Endothelial cell of coronary artery (primary cell): ENCODE measurements around the gene LCE1E. TPM values are rescaled to one million over a fixed set of nuclear protein-coding genes. Genes with fewer than 3 reads are reported as not detected.

Experiments used
- total RNA-seq: library from RNA; depleted of rRNA; stranded (reverse); fragments of >200 nt; gene quantifications from 2 replicates; pipeline ENCODE4 v1.2.3, GENCODE V29; 2014

The LCE1E gene, protein sequence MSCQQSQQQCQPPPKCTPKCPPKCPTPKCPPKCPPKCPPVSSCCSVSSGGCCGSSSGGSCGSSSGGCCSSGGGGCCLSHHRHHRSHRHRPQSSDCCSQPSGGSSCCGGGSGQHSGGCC
- not detected in 2 replicates for total RNA-seq

DNA sequence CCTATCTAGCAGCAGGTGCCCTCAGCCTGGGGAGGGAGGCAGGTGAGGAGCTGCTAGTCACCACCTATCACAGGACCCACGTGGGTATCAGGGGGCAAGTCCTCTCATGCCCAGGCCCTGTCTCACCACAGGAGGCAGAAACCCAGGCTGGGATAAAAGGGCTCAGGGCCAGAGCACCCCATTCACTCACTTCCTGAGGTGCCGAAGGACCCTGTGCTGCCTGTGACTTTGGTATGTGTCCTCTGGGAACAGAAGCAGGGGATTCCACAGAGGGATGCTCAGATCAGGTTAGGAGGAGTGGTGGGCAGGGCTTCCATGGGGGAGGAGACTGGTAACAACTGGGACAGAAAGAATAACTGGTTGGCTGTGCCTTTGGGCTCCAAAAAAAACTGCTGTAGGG, at the start of gene LCE1E:
LCE1E (plus strand) TSS at position 181 of the 400 bp plus-strand sequence. CDS start 1,043 bp downstream, outside the sequence.

DNA sequence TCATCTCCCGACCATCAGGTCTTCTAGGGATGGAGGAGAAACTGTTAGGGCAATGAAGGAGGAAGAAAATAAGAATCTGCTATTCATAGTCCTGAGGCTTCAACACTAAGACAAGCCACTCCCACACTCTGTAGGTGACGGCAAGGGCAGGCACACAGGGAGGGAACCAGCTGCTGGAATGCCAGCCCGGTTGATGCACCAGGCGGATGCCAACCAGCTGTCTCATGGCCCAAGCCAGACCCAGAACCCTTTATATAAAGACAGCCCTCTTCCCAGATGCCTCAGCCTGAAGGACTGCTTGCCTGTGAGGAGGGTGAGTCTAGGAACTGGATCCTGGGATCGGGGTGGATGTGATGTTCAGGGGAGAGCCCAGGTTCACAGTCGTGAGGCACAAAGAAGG, 28.3 kb upstream of the LCE1E start, which contains the start of gene KPRP:
KPRP (plus strand) TSS at position 279 of the 400 bp plus-strand sequence. CDS start 1,564 bp downstream, outside the sequence.

DNA sequence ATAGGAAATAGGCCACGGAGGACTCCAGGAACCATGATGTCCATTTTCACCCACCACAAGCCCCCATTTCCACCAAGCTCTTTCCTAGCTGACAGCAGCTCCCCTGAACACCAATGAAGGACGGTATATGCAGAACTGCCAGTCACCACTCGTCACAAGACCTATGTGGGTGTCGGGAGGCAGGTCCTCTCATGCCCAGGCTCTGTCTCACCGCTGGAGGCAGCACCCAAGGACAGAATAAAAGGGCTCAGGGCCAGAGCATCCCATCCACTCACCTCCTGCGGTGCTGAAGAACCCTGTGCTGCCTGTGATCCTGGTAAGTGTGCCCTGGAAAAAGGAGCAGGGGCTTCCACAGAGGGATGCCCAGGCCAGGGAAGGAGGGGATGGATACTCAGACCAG, 11.2 kb upstream of the LCE1E start, which contains the start of gene LCE1F:
LCE1F (plus strand) TSS at position 266 of the 400 bp plus-strand sequence. CDS start 1,232 bp downstream, outside the sequence.

DNA sequence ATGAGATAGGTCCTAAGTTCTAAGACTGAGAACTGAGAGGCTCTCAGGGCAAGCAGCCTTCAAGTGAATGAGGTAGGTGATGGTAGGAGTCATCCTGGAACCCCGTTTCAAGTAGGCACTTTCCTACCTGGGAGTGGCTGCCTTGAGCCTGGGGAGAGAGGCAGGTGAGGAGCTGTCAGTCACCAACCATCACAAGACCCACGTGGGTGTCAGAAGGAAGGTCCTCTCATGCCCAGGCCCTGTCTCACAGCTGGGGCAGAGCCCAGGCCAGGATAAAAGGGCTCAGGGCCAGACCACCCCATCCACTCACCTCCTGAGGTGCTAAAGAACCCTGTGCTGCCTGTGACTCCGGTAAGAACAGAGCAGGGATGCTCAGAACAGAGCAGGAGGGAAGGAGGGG, 10.4 kb downstream of the LCE1E start, which contains the start of gene LCE1D:
LCE1D (plus strand) TSS at position 301 of the 400 bp plus-strand sequence. CDS start 1,074 bp downstream, outside the sequence.

DNA sequence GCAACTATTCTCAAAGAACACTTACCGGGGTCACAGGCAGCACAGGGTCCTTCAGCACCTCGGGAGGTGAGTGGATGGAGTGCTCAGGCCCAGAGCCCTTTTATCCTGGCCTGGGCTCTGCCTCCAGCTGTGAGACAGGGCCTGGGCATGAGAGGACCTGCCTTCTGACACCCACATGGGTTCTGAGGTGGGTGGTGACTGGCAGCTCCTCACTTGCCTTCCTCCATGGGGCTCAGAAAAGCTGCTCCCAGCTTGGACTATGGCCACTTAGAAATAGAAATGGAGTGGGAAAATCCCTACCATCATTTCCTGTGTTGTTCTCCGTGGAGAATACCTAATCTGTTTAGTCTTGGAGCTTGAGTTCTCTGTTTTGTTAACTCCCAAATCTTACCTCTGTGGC, 20.5 kb downstream of the LCE1E start, which contains the start of gene LCE1C:
LCE1C (minus strand) TSS at position 76 of the 400 bp plus-strand sequence. CDS start 1,173 bp downstream, outside the sequence.

DNA sequence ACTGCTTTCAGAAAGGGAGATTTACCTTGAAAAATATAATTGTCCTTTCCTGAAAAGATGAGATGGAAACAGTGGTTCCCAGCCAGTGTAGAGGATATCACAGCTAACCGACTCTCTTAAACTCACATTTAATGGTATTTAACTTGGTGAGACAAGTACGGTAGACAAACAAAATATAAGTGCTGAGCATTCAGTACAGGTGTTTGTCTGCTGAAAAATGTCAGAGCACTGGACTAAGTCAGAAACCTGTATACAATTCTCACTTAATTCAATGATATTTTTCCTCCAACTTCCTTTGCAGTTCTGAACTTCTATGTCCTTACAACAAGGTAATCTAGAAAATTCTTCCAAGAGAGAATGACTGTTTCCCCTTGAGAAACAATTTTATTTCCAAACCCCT, 25.6 kb downstream of the LCE1E start, which contains the start of gene LCE1B:
LCE1B (plus strand) TSS at position 301 of the 400 bp plus-strand sequence. CDS start 476 bp downstream, outside the sequence.

DNA sequence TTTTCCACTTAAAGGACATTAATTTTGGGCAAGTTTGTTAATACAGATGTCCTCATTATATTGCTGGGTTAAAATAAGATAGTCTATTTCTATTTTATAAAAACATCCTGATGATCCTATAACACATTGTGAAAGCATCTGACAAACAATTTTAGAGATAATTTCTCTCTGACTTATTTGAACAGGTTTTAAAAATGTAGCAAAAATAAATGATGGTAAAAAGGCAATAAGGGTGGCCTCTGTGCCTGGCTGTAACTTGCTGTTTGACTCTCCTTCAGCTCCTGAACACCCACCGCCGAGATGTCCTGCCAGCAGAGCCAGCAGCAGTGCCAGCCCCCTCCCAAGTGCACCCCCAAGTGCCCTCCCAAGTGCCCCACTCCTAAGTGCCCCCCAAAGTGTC, 41.1 kb downstream of the LCE1E start, which contains the start of gene LCE1A:
LCE1A (plus strand) TSS at position 301 of the 400 bp plus-strand sequence; CDS start at position 301, 0 bp downstream.

Other genes with a start within 250 kb of the LCE1E start
- gene LCE3E, start 219.5 kb upstream of the LCE1E start, total RNA-seq, result not detected in 2 replicates
- not detected in 2 replicates for gene LCE3D, start 205.7 kb upstream of the LCE1E start, total RNA-seq
- not detected in 2 replicates for gene LCE3C, start 186.0 kb upstream of the LCE1E start, total RNA-seq
- gene LCE3B, start 172.4 kb upstream of the LCE1E start, total RNA-seq, result not detected in 2 replicates
- not detected in 2 replicates for gene LCE3A, start 163.2 kb upstream of the LCE1E start, total RNA-seq
- not detected in 2 replicates for gene LCE2D, start 122.9 kb upstream of the LCE1E start, total RNA-seq
- gene LCE2C, start 111.0 kb upstream of the LCE1E start, total RNA-seq, result not detected in 2 replicates
- gene LCE2B, start 100.1 kb upstream of the LCE1E start, total RNA-seq, result not detected in 2 replicates
- not detected in 2 replicates for gene LCE2A, start 87.9 kb upstream of the LCE1E start, total RNA-seq
- not detected in 2 replicates for gene LCE4A, start 78.1 kb upstream of the LCE1E start, total RNA-seq
- not detected in 2 replicates for gene KPRP, start 28.2 kb upstream of the LCE1E start, total RNA-seq
- gene LCE1F, start 11.1 kb upstream of the LCE1E start, total RNA-seq, result not detected in 2 replicates
- not detected in 2 replicates for gene LCE1D, start 10.5 kb downstream of the LCE1E start, total RNA-seq
- gene LCE1C, start 20.4 kb downstream of the LCE1E start, total RNA-seq, result not detected in 2 replicates
- gene LCE1B, start 25.7 kb downstream of the LCE1E start, total RNA-seq, result not detected in 2 replicates
- not detected in 2 replicates for gene LCE1A, start 41.2 kb downstream of the LCE1E start, total RNA-seq
- not detected in 2 replicates for gene LCE6A, start 56.6 kb downstream of the LCE1E start, total RNA-seq
- gene LCE7A, start 73.7 kb downstream of the LCE1E start, total RNA-seq, result not detected in 2 replicates
- not detected in 2 replicates for gene SMCP, start 92.1 kb downstream of the LCE1E start, total RNA-seq
- not detected in 2 replicates for gene IVL, start 122.3 kb downstream of the LCE1E start, total RNA-seq
- gene SPRR5, start 160.9 kb downstream of the LCE1E start, total RNA-seq, result not detected in 2 replicates
- not detected in 2 replicates for gene SPRR4, start 184.4 kb downstream of the LCE1E start, total RNA-seq
- not detected in 2 replicates for gene SPRR1A, start 197.8 kb downstream of the LCE1E start, total RNA-seq
- not detected in 2 replicates for gene SPRR3, start 215.5 kb downstream of the LCE1E start, total RNA-seq
- not detected in 2 replicates for gene SPRR1B, start 244.9 kb downstream of the LCE1E start, total RNA-seq